NK-92 treated with Interleukin-12 subunit alpha and Interleukin-12 subunit beta, amount 100 ng/mL, for 24 hours (cell line): Measurements from ENCODE around the gene ELP2.
"Not testable (repeated sequence)": the region's sequence is repeated elsewhere in the genome, so short reads cannot be mapped to it uniquely, and the experiment has no call there.

ENCODE experiments used
- DNase-seq: peaks from one replicate; lab custom pipeline; 2025; lab: John Stamatoyannopoulos, UW

Gene ELP2

DNA sequence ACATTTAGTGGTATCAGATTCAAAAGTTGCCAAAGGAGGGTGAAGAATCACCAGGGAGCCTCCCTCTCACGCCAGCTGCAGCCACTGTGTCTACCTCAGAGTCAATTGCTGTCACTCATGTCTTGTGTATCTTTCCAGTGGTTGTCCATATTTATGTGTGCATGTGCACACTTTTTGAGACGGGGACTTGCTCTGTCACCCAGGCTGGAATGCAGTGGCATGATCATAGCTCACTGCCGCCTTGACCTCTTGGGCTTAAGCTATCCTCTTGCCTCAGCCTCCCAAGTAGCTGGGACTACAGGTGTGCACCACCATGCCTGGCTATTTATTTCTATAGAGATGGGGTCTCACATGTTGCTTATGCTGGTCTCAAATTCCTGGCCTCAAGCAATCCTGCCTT lies 61.6 kb downstream of the ELP2 start:
- no peak for DNase-seq

DNA sequence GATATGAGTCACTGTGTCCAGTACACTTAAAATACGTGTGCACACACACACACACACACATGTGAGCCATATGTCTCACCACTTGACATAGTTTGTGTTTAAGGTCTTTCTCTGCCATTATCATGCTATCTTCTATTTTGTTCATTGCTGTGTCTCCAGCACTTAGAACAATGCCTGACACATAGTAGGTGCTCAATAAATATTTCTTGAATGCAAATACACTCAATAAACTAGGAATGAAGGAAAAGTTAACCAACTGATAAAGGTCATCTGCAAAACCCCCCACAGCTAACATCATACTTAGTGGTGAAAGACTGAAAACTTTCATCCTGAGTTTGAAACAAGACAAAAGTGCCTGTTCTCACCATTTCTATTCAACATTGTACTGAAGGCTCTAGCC lies 62.0 kb downstream of the ELP2 start:
- no peak for DNase-seq

DNA sequence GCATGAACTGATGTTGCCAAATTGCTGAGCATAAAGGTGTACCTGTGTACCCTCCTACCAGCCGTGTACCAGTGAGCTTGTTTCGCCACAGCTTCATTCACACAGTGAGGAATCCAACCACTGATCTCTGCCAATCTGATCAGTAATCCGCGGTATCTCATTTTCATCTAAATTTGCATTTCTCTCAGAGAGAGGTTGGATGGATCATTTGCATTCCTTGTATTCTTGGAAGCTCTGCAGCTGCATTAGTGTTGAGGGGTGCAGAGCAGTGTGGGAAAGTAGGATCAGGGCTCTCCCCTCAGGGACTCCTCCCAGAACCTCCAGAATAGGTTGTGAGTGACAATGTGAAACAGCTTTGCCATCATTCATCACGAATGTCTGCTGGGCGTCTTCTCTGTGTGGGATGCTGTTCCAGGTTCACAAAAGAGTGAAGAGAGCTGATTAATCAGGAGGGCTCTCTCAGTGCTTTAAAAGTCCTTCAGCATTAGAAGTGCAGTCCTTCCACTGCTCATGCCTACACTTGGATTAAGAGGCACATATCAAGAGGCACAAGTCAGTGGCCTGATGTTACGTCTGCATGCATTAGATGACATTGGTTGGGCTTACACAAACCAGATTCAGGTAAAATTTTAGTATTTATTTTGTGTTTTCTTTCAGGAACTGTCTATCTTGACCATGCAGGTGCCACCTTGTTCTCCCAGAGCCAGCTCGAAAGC lies 65.1 kb downstream of the ELP2 start:
- no peak for DNase-seq

GRCh38 chr18:36195427-36196122 lies 65.9 kb downstream of the ELP2 start:
- no peak for DNase-seq

- no peak for DNase-seq
These were observed 66.7 kb downstream of the ELP2 start for GRCh38 chr18:36196238-36196995.

- DNase-seq: no peak
These were observed 67.9 kb downstream of the ELP2 start for GRCh38 chr18:36197511-36198166.

DNA sequence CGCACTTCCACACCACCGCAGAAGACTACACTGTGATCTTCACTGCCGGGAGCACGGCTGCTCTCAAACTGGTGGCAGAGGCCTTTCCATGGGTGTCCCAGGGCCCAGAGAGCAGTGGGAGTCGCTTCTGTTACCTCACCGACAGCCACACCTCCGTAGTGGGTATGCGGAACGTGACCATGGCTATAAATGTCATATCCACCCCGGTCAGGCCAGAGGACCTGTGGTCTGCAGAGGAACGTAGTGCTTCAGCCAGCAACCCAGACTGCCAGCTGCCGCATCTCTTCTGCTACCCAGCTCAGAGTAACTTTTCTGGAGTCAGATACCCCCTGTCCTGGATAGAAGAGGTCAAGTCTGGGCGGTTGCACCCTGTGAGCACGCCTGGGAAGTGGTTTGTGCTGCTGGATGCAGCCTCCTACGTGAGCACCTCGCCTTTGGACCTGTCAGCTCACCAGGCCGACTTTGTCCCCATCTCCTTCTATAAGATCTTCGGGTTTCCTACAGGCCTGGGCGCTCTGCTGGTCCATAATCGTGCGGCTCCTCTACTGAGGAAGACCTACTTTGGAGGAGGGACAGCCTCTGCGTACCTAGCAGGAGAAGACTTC lies 70.1 kb downstream of the ELP2 start:
- no peak for DNase-seq

DNA sequence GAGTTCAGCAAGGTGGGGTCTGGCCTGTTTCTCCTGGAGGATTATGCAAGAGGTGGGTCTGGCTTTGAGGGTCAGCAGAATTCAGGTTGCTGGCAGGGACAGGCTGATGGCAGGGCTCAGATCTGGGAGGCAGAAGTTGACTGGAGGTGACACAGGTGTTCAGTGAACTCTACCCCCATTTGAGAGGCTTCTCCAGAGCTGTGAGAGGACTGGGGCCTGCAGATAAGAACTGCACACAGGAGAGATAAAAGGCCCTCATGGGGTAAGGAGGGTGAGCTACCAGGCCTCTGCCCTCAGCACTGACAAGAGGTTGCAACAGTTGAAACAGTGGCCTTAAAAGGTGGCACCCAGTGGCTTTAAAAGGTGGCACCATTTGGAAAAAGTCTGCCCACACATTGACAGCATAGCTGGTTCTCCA lies 70.7 kb downstream of the ELP2 start:
- no peak for DNase-seq

- no peak for DNase-seq
These were observed 72.1 kb downstream of the ELP2 start for GRCh38 chr18:36201765-36202164.

GRCh38 chr18:36203360-36203895 lies 73.7 kb downstream of the ELP2 start:
- DNase-seq: no peak

- no peak for DNase-seq
These were observed 75.5 kb downstream of the ELP2 start for GRCh38 chr18:36205166-36205565.

DNA sequence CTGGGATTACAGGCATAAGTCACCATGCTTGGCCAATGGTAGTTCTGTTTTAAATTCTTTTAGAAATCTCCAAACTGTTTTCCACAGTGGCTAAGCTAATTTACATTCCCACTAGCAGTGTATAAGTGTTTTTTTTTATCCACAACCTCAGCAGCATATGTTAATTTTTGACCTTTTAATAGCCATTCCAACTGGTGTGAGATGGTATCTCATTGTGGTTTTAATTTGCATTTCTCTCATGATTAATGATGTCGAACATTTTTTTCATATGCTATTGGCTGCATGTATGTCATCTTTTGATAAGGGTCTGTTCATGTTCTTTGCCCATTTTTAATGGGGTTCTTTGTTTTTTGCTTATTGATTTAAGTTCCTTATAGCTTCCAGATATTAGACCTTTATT lies 77.6 kb downstream of the ELP2 start:
- no peak for DNase-seq

DNA sequence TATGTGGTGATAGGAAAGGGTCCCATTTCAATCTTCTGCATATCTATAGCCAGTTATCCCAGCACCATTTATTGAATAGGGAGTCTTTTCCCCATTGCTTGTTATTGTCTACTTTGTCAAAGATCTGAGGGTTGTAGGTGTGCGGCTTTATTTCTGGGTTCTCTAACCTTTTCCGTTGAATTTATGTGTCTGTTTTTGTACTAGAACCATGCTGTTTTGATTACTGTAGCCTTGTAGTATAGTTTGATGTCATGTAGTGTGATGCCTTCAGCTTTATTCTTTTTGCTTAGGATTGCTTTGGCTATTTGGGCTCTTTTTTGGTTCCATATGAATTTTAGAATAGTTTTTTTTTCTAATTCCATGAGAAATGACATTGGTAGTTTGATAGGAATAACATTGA lies 78.3 kb downstream of the ELP2 start:
- DNase-seq: not testable (repeated sequence)

GRCh38 chr18:36211612-36212065 lies 81.9 kb downstream of the ELP2 start:
- no peak for DNase-seq

GRCh38 chr18:36212301-36213171 lies 82.8 kb downstream of the ELP2 start:
- DNase-seq: no peak

DNA sequence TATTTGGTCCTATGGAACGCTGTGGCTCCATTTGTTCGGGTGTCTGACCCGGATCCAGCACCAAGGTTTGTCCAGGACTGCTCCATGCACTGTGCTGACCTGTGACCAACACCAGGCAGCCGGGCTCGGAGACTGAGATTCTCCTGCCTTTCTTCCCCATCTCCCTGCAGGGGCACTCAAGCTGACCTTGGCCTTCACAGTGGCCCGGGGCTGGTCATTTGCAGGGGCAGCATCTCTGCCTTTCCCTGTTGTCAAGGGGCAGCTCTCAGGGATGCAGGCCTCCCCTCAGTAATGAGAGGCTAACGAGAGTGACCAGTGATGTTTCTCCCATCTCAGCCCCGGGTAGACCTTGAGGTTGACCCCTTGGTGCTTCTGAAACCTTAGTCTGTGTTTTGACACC lies 85.1 kb downstream of the ELP2 start:
- DNase-seq: no peak

DNA sequence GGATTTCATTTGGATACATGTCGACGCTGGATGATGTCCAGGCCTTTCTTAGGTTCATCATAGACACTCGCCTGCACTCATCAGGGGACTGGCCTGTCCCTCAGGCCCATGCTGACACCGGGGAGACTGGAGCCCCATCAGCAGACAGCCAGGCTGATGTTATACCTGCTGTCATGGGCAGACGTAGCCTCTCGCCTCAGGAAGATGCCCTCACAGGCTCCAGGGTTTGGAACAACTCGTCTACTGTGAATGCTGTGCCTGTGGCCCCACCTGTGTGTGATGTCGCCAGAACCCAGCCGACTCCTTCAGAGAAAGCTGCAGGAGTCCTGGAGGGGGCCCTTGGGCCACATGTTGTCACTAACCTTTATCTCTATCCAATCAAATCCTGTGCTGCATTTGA lies 85.9 kb downstream of the ELP2 start:
- DNase-seq: no peak

DNA sequence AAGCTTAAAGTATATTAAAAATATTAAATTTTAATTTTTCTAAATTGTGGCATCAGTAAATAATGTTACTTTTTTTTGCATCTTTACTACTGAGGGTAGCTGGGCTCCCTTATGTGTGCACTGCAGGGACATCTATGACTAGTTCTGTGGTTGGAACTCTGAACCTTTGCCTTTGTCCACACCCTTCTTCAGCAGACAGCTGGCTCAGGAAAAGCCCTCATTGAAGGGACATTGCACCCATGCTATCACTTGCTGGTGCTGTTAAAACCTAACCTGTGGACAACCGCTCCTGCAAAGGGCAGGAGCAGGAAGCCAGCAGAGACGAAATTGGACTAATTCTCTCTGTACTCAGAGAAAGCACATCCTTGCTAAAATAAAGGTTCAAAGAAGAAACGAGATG lies 87.6 kb downstream of the ELP2 start:
- no peak for DNase-seq

- DNase-seq: no peak
These were observed 99.5 kb downstream of the ELP2 start for GRCh38 chr18:36229188-36229587.
